Lower lobe of right lung (tissue), 2 donors: Measurements from ENCODE around the gene RUNDC1. TPM values are rescaled to one million over a fixed set of nuclear protein-coding genes. Genes with fewer than 3 reads are reported as not detected.
"Not testable (repeated sequence)": the region's sequence is repeated elsewhere in the genome, so short reads cannot be mapped to it uniquely, and the experiment has no call there.

ENCODE experiments used
- ATAC-seq, 2 donors: fragments of 200-7000 bp; cut with Tn5 transposase; one replicate each; pipeline ENCODE4 v1.9.1; 2020 to 2022; ENCODE audit warnings: mild to moderate bottlenecking in 2 of 2, moderate library complexity in 2 of 2
- DNase-seq: peaks from one replicate; pipeline ENCODE4 v3.0.0-alpha.2; 2020
- H3K27ac ChIP-seq: fragments of 200-600 bp; one replicate; pipeline ENCODE4 v1.8.0; 2022
- H3K27me3 ChIP-seq: fragments of 200-600 bp; one replicate; pipeline ENCODE4 v1.8.0; 2022; ENCODE audit warnings: low read depth
- H3K36me3 ChIP-seq: fragments of 200-600 bp; one replicate; pipeline ENCODE4 v1.8.0; 2022; ENCODE audit warnings: mild to moderate bottlenecking
- H3K4me1 ChIP-seq: fragments of 200-600 bp; one replicate; pipeline ENCODE4 v1.8.0; 2022
- H3K4me3 ChIP-seq: fragments of 200-600 bp; one replicate; pipeline ENCODE4 v1.8.0; 2022; ENCODE audit warnings: mild to moderate bottlenecking
- H3K9me3 ChIP-seq: fragments of 200-600 bp; one replicate; pipeline ENCODE4 v1.8.0; 2022
- CTCF ChIP-seq: fragments of 200-600 bp; IDR thresholded peaks from one replicate; pipeline ENCODE4 v1.8.0; 2022; ENCODE audit warnings: antibody characterized with exemption, mild to moderate bottlenecking
- intact Hi-C: fragments of 100-400 bp; cut with DNase I; formaldehyde crosslinking; loops from one replicate; pipeline ENCODE4 v1.11.0; 2022
- total RNA-seq: library from RNA; stranded (reverse); fragmentation: NEBNext Ultra II Directional; extraction: Animal tissue kit (Norgen Biotek cat#: 25700); gene quantifications from one replicate; pipeline ENCODE4 v1.2.1, GENCODE V29; 2021
- donor health status: DM: no; HTN: yes; CAD: no; lungs with severe emphysema.

The RUNDC1 gene
- total RNA-seq, 1 donor from 2014 or later = 17.1 TPM

DNA sequence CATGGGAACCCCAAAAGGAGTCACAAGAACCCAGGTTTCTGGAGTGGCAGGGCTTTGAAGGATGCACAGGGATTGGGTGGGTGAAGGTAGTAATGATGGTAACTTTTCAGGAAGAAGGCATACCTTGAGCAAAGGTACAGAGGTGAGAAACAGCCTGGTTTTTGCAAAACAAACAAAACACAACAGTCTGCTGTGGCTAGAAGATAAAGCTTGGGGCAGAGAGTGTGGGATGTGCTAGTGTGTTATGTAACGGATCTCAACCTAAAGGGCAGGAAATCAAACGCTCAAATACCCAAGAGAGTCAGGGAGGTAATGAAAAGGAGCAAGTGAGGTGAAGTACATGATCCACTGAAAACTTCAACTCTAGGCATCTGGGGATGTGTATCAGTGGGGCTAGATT, 5.1 kb upstream of the RUNDC1 start:
- H3K36me3 ChIP-seq = no peaks in the 10 kb centered on the region
- no peaks in the 10 kb centered on the region for H3K27me3 ChIP-seq
- no peak for TF ChIP-seq CTCF
- peaks cover 7% of the 10 kb centered on the region for H3K4me1 ChIP-seq
- DNase-seq = no peak
- no peak overlapping the region for H3K4me3 ChIP-seq
- H3K9me3 ChIP-seq = no peaks in the 10 kb centered on the region
- no peak for ATAC-seq
- intact Hi-C loops = no loop called here
- no peak overlapping the region for H3K27ac ChIP-seq

GRCh38 chr17:42975701-42976100, 4.7 kb upstream of the RUNDC1 start:
- ATAC-seq, intact Hi-C loops, H3K27ac ChIP-seq, H3K4me1 ChIP-seq, H3K36me3 ChIP-seq, DNase-seq, H3K27me3 ChIP-seq, H3K4me3 ChIP-seq, H3K9me3 ChIP-seq: not testable (repeated sequence)

DNA sequence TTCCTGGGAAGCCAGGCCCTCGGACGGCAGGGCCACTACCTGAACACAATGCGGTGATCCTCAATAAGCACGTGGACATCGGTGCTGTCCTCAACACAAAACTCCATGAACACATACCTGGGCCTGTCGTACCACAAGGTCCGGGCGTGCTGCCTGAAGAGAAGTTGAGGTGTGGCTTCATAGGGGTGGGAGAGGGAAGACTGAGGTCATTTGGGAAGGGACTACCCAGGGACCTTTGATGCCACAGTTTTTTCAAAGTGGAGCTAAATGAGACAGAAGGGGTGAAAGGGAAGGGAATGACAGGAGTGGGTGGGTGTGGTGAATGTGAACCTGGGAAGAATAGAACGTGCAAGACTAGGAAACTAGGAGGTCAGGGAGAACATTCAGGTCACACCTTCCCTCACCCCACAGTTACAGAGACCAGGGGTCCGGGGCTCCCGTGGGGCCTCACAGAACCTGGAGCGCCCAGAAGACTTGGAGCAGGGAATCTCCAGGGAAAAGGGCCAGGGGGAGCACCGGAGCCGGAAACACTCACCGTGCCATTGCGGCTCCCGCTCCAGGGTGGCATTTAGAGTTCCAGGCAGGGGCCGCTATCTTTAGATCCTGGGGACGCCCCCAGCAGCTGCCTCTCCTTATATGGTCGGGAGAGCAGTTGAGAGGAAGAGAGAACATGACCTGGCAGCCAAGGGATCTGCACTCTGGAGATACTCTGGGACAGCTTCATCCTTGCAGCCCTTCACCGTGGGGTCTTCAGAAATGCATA, 673 bp upstream of the RUNDC1 start, which contains the start of gene PTGES3L:
TSS of gene PTGES3L (minus strand) at position 570 of the 763 bp plus-strand sequence. CDS start at position 543, 27 bp downstream.
- Histone ChIP-seq H3K27me3 (no peaks in the 10 kb centered on the region), H3K9me3 (no peaks in the 10 kb centered on the region), H3K4me1 (peaks cover 29% of the 10 kb centered on the region), H3K36me3 (peaks cover 5% of the 10 kb centered on the region), H3K27ac (peak within 1 kb of the TSS; percentile 91), H3K4me3 (peak within 1 kb of the TSS; percentile 95)
- intact Hi-C loops = no loop called here
- TF ChIP-seq CTCF = no peak
- peak; percentile 18 to 52 for ATAC-seq
- DNase-seq = peak; percentile 54

GRCh38 chr17:42980766-42981397, 517 bp downstream of the RUNDC1 start:
- peak; percentile 11 for TF ChIP-seq CTCF
- peak overlapping the region; percentile 95 for H3K4me3 ChIP-seq
- peak overlapping the region; percentile 91 for H3K27ac ChIP-seq
- H3K36me3 ChIP-seq = peaks cover 15% of the 10 kb centered on the region
- peaks cover 40% of the 10 kb centered on the region for H3K4me1 ChIP-seq
- H3K9me3 ChIP-seq = no peaks in the 10 kb centered on the region
- no peaks in the 10 kb centered on the region for H3K27me3 ChIP-seq
- peak; percentile 85 to 87 for ATAC-seq
- intact Hi-C loops = no loop called here
- peak; percentile 69 for DNase-seq

DNA sequence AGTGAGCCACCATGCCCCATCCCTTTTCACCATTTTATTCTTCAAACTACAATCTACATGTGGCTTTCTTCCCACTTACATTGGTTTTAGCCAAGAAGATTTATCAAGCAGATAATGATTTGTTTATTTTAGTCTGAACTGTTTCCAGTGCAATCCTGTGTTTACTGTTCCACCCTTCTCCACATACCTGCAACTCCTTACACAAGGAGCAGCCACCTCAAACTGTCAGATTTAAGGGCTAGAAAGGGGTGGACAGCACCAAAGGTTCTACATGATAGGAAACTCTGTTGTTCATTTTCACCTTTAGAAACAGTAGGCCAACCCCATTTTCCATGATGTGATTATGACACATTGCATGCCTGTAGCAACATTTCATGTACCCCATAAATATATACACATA, 1.9 kb downstream of the RUNDC1 start:
- no peak overlapping the region for H3K4me3 ChIP-seq
- H3K4me1 ChIP-seq = peaks cover 40% of the 10 kb centered on the region
- no peaks in the 10 kb centered on the region for H3K27me3 ChIP-seq
- ATAC-seq (no peak), DNase-seq (no peak)
- intact Hi-C loops = no loop called here
- H3K9me3 ChIP-seq = no peaks in the 10 kb centered on the region
- no peak for TF ChIP-seq CTCF
- H3K36me3 ChIP-seq = peaks cover 29% of the 10 kb centered on the region
- no peak overlapping the region for H3K27ac ChIP-seq

GRCh38 chr17:42985225-42985624, 4.9 kb downstream of the RUNDC1 start:
- DNase-seq (no peak), ATAC-seq (peak in 1 of 2 donors; percentile 52)
- no peak for TF ChIP-seq CTCF
- intact Hi-C loops = no loop called here
- Histone ChIP-seq H3K27me3 (no peaks in the 10 kb centered on the region), H3K36me3 (peaks cover 59% of the 10 kb centered on the region), H3K4me1 (peaks cover 33% of the 10 kb centered on the region), H3K4me3 (no peak overlapping the region), H3K9me3 (no peaks in the 10 kb centered on the region), H3K27ac (peak overlapping the region; percentile 20)
